ENCODE measurements around the gene DYNLRB1. TPM values are rescaled to one million over a fixed set of nuclear protein-coding genes. Genes with fewer than 3 reads are reported as not detected.

The DYNLRB1 gene
- total RNA-seq, 1 donor from 2014 or later: 166 TPM

GRCh38 chr20:34529742-34530141 lies 13.5 kb downstream of the DYNLRB1 start:
- Mint-ChIP-seq H3K9me3 (ENCODE audit: unreplicated experiment) (no peaks in the 10 kb centered on the region), H3K27ac (ENCODE audit: unreplicated experiment) (no peak overlapping the region), H3K4me3 (ENCODE audit: unreplicated experiment) (no peak overlapping the region), H3K36me3 (ENCODE audit: unreplicated experiment) (peaks cover 30% of the 10 kb centered on the region), H3K27me3 (ENCODE audit: unreplicated experiment) (no peaks in the 10 kb centered on the region), H3K4me1 (ENCODE audit: unreplicated experiment) (peaks cover 24% of the 10 kb centered on the region)
- no peak for TF ChIP-seq CTCF (IDR thresholded peaks at IDR 0.05)
- no peak for DNase-seq (ENCODE audit: extremely low spot score, unreplicated experiment)

- Mint-ChIP-seq H3K27ac (ENCODE audit: unreplicated experiment) (no peak overlapping the region), H3K36me3 (ENCODE audit: unreplicated experiment) (peaks cover 30% of the 10 kb centered on the region), H3K4me1 (ENCODE audit: unreplicated experiment) (peaks cover 18% of the 10 kb centered on the region), H3K4me3 (ENCODE audit: unreplicated experiment) (no peak overlapping the region), H3K9me3 (ENCODE audit: unreplicated experiment) (no peaks in the 10 kb centered on the region), H3K27me3 (ENCODE audit: unreplicated experiment) (no peaks in the 10 kb centered on the region)
- no peak for TF ChIP-seq CTCF (IDR thresholded peaks at IDR 0.05)
- no peak for DNase-seq (ENCODE audit: extremely low spot score, unreplicated experiment)
Measured at GRCh38 chr20:34530342-34530741, 14.1 kb downstream of the DYNLRB1 start.

- DNase-seq (ENCODE audit: extremely low spot score, unreplicated experiment): no peak
- H3K4me1 Mint-ChIP-seq (ENCODE audit: unreplicated experiment): peaks cover 4% of the 10 kb centered on the region
- H3K4me3 Mint-ChIP-seq (ENCODE audit: unreplicated experiment): no peak overlapping the region
- H3K27ac Mint-ChIP-seq (ENCODE audit: unreplicated experiment): no peak overlapping the region
- H3K36me3 Mint-ChIP-seq (ENCODE audit: unreplicated experiment): peaks cover 38% of the 10 kb centered on the region
- no peaks in the 10 kb centered on the region for H3K9me3 Mint-ChIP-seq (ENCODE audit: unreplicated experiment)
- no peak for TF ChIP-seq CTCF (IDR thresholded peaks at IDR 0.05)
- H3K27me3 Mint-ChIP-seq (ENCODE audit: unreplicated experiment): no peaks in the 10 kb centered on the region
Measured at GRCh38 chr20:34531608-34532265, 15.5 kb downstream of the DYNLRB1 start.

GRCh38 chr20:34532320-34532719 lies 16.1 kb downstream of the DYNLRB1 start:
- no peak overlapping the region for H3K27ac Mint-ChIP-seq (ENCODE audit: unreplicated experiment)
- H3K4me1 Mint-ChIP-seq (ENCODE audit: unreplicated experiment): no peaks in the 10 kb centered on the region
- H3K36me3 Mint-ChIP-seq (ENCODE audit: unreplicated experiment): peaks cover 40% of the 10 kb centered on the region

GRCh38 chr20:34532756-34533155 lies 16.5 kb downstream of the DYNLRB1 start:
- Mint-ChIP-seq H3K27me3 (ENCODE audit: unreplicated experiment) (no peaks in the 10 kb centered on the region), H3K27ac (ENCODE audit: unreplicated experiment) (no peak overlapping the region), H3K9me3 (ENCODE audit: unreplicated experiment) (no peaks in the 10 kb centered on the region), H3K4me3 (ENCODE audit: unreplicated experiment) (no peak overlapping the region), H3K36me3 (ENCODE audit: unreplicated experiment) (peaks cover 42% of the 10 kb centered on the region), H3K4me1 (ENCODE audit: unreplicated experiment) (no peaks in the 10 kb centered on the region)
- no peak for TF ChIP-seq CTCF (IDR thresholded peaks at IDR 0.05)
- DNase-seq (ENCODE audit: extremely low spot score, unreplicated experiment): no peak

More at GRCh38 chr20:34532320-34532719, 16.1 kb downstream of the DYNLRB1 start:
- no peak for TF ChIP-seq CTCF (IDR thresholded peaks at IDR 0.05)
- DNase-seq (ENCODE audit: extremely low spot score, unreplicated experiment): no peak
- H3K4me3 Mint-ChIP-seq (ENCODE audit: unreplicated experiment): no peak overlapping the region
- no peaks in the 10 kb centered on the region for H3K27me3 Mint-ChIP-seq (ENCODE audit: unreplicated experiment)
- H3K9me3 Mint-ChIP-seq (ENCODE audit: unreplicated experiment): no peaks in the 10 kb centered on the region

Measured in osteocyte (in vitro differentiated cells).